ENCODE measurements around the gene B3GALNT1.

Gene B3GALNT1, protein sequence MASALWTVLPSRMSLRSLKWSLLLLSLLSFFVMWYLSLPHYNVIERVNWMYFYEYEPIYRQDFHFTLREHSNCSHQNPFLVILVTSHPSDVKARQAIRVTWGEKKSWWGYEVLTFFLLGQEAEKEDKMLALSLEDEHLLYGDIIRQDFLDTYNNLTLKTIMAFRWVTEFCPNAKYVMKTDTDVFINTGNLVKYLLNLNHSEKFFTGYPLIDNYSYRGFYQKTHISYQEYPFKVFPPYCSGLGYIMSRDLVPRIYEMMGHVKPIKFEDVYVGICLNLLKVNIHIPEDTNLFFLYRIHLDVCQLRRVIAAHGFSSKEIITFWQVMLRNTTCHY

DNA sequence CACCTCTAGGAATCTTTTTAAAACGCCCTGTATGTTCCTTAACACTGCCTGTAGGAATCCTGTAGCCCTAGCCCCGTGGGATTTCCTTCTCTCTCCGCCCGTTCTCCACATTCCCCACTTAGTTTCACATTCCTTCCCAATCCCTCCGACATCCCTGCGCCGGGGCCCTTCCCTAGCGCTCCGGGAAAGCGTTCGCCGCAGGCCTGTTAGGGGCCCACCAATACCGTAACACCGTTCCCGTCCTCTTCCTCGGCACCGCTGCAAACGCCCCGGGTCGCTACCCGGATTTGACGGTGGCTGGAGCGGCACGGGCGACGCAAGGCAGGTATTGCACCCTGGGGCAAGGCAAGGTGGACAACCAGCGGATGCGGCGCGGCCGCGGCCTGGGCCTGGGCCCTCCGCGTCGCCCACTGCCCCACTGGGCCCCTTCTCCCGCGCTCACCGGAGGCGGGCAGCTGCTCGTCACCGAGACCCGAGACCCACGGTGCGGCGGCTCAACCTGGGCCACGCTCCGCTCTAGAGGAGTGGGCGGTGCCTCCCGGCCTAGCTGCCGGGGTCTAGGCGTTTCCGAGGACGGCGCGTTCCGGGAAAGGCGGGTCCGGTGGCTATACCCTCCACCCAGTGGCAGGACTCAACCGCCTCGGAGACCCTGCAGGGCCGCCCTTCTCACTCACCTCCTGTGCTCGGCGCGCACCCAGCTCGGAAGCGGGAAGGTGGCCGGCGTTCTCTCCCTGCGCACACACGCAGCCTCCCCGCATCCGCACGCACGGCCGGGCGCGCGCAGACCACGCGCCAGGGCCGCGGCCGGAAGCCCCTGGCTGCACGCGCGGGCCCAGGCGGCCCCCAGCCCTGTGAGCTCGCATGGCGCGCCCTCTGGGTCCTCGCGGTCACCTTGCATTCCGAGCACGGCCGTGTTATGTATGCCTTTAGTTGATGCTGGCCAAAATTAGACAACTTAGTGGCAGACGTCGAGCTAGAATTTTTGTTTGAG lies at the start of gene B3GALNT1:
Gene B3GALNT1 (minus strand): TSS at position 789 of the 991 bp plus-strand sequence. CDS start 18,595 bp downstream, outside the sequence.
- DNase-seq (ENCODE audit: low read depth), result no peak

DNA sequence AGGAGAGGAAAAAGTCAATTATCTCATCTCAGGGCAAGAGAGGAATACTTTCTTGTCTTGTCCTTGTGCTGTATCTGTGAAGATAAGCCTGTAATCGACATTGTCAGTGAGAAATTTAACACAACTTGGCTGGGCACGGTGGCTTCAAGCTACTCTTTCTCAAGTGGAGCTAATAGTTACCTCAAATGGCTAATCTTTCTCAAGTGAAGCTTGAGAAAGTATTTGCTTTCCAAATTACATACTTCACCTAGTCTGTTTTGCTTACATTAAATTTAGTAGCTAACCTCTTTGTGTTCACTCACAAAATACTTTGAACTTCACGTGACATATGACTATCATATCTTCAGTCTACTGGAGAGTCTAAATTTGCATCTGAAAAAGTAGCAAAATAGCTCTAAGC lies 48.3 kb upstream of the B3GALNT1 start:
- DNase-seq (ENCODE audit: low read depth), result no peak

DNA sequence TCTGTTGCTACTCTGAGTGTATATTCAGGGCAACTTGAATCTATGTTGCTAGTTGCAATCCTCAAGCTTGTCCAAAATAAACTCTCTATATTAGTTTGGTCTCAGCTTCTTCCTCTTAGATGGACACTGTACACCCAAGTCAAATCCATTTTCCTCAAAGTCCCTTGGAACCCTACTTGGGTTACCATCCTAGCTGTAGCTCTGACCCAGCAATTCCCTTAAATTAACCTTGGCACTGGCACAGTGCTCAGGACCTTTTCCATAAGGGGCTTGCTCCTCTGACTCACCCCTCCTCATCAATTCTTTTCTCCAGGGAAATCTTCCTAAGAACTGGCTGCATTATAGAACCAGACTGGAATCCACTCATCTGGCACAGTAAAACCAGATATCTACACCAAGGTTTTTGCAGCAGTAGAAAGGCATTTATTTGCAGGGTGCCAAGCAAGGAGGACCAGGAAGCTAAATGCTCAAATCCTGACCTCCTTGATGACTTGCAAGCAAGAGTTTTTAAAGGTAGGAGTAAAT lies 44.9 kb upstream of the B3GALNT1 start:
- DNase-seq (ENCODE audit: low read depth), result no peak

DNA sequence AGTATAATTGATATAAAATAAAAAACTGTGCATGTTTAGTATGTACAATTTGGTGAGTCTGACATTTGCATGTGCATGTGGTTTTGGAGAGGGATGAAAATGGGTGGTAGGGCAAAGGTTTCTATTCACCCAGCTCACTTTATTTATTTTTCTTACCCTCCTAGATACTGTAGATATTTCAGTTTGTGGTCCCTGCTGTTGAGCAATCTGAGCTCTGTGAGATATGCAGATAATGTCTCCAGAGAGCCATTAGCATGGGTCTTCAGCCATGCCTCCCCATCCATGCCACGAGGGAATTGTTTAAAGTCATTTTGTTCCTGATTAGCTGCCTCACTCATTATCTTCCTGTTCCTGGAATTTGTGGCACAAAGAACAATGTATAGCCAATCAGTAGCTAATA lies 44.4 kb upstream of the B3GALNT1 start:
- no peak for DNase-seq (ENCODE audit: low read depth)

DNA sequence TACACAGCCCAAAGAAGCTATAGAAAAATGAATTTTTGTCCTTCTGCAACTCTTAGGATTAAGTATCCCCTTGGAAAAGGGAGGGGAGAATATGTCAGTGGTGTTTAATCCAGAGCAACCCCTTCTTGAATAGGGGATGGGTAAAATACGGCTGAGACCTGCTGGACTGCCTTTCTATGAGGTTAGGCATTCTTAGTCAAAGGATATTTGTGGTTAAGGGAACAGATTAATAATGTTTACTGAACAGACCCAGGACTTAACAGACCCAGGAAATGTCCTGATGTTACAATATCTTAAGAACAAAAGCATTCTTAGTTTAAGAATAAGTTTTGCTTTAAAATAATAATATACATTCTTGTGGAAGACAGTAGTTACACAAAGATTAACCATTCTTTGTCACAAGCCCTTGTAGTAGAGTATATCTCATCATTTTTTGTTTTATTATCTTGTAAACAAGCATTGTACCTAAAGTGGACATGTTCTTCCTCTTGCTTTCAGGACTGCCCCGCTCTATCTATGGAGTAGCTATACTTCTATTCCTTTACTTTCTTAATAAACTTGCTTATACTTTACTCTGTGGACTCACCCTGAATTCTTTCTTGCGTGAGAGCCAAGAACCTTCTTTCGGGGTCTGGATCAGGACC lies 43.8 kb upstream of the B3GALNT1 start:
- no peak for DNase-seq (ENCODE audit: low read depth)

- no peak for DNase-seq (ENCODE audit: low read depth)
Measured at GRCh38 chr3:161142486-161142885, 37.3 kb upstream of the B3GALNT1 start.

DNA sequence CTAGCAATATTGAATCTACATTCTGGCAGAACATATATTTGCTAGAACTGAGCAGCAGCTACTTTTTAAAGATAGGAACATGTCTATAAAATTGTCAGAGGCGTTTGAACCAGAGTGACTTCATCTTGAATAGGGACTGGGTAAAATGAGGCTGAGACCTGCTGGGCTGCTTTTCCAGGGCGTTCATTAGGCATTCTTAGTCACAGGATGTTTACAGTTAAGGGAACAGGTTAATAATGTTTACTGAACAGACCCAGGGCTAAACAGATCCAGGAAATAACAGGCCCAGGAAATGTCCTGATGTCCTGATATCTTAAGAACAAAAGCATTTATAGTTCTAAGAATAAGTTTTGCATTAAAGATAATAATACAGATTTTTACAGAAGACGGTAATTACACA lies 34.5 kb upstream of the B3GALNT1 start:
- no peak for DNase-seq (ENCODE audit: low read depth)

DNA sequence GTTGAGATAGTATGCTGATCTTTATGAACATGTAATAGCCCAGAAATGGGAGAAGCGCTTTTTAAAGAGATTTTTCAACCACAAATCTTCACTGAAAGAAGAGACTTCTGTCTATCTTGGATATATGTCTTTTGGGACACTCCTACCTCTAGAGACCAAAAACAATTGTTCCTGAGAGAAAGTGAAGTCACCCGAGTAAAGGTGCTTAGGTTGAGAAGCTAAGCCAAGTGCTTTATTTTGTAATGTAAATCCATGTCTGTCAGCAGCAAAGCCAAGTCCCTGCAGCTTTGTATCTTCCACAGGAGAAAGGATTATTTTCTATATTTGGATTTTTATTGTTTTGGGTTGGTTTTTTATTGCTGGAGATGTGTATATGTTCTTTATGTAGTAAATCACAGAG lies 32.1 kb upstream of the B3GALNT1 start:
- no peak for DNase-seq (ENCODE audit: low read depth)

DNA sequence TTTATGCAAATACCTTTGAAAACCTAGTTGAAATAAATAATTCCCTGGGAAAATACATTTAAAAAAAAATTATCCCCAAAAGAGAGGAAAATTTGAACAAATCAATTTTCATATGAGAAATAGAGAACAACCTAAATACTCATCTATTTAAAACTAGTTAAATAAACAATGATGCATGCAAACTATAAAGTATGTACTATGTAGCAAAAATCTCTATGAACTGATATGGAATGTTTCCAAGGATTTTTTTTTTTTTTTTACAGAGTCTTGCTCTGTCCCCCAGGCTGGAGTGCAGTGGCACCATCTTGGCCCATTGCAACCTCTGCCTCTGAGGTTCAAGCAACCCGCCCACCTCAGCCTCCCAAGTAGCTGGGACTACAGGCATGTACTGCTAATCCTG lies 27.2 kb upstream of the B3GALNT1 start:
- DNase-seq (ENCODE audit: low read depth), result no peak

DNA sequence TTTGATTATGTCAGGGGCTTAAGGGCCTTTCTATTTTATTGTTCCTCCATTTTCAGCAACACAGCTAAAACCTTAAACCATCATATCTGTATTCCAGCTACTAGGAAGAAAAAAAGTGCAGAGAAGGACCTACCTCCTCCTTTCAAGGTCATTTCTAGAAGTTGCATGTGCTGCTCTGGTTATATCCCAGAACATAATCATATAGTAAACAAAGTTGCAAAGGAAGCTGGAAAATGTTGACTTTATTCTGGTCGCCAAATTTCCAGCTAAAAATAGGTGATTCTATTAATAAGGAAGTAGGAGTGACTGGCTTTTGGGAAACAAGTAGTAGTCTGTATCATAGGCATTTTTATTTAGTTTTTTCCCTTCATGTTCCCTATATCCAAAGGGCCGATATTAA lies 21.3 kb upstream of the B3GALNT1 start:
- no peak for DNase-seq (ENCODE audit: low read depth)

DNA sequence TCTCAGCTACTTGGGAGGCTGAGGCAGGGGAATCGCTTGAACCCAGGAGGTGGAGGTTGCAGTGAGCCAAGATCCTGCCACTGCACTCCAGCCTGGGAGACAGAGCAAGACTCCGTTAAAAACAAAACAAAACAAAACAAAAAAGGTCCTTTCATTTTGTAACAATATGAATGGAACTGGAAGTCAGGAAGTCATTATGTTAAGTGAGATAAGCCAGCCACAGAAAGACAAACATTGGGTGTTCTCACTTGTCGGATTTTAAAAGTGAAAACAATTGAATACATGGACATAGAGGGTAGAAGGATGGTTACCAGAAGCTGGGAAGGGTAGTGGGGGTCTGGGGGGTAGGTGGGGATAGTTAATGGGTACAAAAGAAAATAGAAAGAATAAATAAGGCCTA lies 12.5 kb upstream of the B3GALNT1 start:
- DNase-seq (ENCODE audit: low read depth), result peak; percentile 15

- DNase-seq (ENCODE audit: low read depth), result no peak
Measured at GRCh38 chr3:161108840-161109239, 3.7 kb upstream of the B3GALNT1 start.

- no peak for DNase-seq (ENCODE audit: low read depth)
Measured at GRCh38 chr3:161107311-161107710, 2.2 kb upstream of the B3GALNT1 start.

DNA sequence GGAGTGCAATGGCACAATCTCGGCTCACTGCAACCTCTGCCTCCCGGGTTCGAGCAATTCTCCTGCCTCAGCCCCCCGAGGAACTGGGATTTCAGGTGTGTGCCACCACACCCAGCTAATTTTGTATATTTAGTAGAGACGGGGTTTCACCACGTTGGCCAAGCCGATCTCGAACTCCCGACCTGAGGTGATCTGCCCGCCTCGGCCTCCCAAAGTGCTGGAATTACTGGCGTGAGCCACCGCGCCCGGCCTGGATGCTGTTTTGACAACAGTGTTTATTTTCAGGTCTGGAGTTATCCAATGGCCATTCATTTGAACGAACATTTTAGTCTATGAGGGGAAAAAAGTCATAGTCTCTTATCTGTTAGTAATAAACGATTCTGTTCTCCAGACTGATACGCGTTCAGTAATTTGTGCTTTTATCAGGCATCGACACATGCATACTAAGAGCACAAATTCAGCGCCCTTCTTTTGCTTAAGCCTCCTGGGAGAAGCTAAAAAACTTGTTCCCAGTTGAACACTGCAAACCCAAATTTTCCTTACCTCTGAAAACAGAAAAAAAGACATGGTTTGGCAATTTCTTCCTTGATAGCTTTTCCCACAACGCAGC lies 1.3 kb downstream of the B3GALNT1 start:
- no peak for DNase-seq (ENCODE audit: low read depth)

DNA sequence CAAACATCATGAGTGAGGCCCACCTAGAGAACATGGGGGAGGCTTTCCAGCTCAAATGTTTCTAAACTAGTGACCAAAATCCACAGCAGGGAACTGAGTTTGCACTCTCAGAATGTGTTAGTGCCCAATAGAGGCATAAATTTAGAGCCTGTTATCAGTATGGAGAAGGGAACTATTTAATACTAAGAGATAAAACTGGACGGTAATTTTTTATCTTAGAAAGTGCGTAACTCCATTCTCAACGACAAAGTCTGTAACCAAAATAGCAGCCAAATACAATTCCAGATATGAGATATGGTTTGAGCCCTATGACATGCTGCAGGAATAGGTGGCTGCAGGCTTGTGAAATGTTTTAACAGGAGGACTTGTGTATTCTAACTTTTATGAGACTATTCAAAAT lies 3.5 kb downstream of the B3GALNT1 start:
- no peak for DNase-seq (ENCODE audit: low read depth)

- no peak for DNase-seq (ENCODE audit: low read depth)
Measured at GRCh38 chr3:161100994-161101393, 4.2 kb downstream of the B3GALNT1 start.

DNA sequence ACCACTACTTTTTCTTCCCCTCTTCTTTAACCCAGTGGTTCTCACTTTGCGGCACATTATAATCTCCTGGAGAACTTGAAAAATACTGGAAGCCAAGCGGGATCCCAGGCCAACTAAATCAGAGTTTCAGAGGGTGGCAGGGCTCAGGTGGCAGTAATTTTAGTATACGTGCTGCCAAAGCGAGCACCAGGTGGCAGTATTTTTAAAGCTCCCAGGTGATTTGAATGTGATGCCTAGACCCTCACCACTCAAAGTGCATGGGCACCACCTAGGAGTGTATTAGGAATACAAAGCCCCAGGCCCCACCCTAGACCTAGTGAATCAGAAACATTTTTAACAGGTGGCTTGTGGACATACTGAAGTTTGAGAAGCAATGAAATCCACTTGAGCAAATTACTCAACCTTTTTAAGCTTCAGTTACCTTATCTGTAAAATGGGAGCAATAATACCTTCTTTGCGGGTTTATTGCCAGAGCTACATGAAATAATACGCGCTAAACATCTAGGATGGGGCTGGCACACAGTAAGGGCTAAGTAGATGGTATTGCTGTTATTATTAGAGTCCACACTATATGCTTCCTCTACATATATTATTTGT lies 8.3 kb downstream of the B3GALNT1 start:
- no peak for DNase-seq (ENCODE audit: low read depth)

DNA sequence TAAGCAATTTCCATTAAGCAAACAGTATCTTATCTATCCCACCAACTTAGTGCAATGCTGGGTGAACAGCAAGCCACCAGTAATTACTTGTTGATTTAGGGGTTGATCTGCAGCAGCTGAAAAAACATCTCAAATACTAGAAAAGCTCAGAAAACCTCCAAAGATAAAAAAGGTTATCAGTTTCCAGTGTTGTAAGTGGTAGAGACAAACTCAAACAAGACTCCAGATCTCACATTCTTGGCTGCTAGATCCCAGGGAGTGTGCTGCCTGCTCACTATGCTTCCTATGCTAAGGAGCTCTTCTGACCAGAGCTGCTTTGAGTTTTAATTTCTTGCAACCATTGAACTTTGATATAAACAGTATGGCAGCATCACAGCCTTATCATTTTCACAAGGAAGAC lies 11.3 kb downstream of the B3GALNT1 start:
- no peak for DNase-seq (ENCODE audit: low read depth)

- DNase-seq (ENCODE audit: low read depth), result no peak
Measured at GRCh38 chr3:161084277-161084676, 20.9 kb downstream of the B3GALNT1 start.

GRCh38 chr3:161083131-161083530 lies 22.0 kb downstream of the B3GALNT1 start:
- no peak for DNase-seq (ENCODE audit: low read depth)

GRCh38 chr3:161082063-161082462 lies 23.1 kb downstream of the B3GALNT1 start:
- DNase-seq (ENCODE audit: low read depth), result no peak

DNA sequence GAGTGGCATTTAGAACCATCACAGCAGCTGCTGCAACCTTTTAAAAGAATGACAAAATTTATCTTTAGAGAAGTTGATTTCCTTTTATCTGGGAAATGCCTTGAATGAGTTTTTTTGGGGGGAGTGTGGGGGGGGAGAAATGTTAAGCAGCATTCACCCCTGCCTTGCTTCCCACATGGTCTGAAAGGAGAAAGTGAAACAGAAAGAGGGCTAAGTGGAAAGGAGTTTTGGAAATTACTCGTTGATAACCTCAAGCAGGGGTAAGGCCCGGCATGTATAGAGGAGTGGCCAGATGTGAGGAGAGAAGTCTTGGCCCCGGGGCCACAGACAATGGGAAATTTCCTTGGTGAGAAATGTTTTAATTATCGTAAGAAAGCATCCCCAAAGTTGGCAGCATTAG lies 23.5 kb downstream of the B3GALNT1 start:
- DNase-seq (ENCODE audit: low read depth), result no peak

Data from CMK (cell line).